Stimulated activated CD8-positive, alpha-beta memory T cell treated with anti-CD3 and anti-CD28 coated beads, Interleukin-2, amount 100 ng/mL, for 48 hours (primary cell): ENCODE results near the gene SLC13A5.
"Not testable (repeated sequence)": the region's sequence is repeated elsewhere in the genome, so short reads cannot be mapped to it uniquely, and the experiment has no call there.

Experiments
- DNase-seq, 2 donors: peaks; one replicate each; pipeline ENCODE4 v3.0.0-alpha.2; 2020; ENCODE audit warnings: low read depth in 2 of 2

The SLC13A5 gene

DNA sequence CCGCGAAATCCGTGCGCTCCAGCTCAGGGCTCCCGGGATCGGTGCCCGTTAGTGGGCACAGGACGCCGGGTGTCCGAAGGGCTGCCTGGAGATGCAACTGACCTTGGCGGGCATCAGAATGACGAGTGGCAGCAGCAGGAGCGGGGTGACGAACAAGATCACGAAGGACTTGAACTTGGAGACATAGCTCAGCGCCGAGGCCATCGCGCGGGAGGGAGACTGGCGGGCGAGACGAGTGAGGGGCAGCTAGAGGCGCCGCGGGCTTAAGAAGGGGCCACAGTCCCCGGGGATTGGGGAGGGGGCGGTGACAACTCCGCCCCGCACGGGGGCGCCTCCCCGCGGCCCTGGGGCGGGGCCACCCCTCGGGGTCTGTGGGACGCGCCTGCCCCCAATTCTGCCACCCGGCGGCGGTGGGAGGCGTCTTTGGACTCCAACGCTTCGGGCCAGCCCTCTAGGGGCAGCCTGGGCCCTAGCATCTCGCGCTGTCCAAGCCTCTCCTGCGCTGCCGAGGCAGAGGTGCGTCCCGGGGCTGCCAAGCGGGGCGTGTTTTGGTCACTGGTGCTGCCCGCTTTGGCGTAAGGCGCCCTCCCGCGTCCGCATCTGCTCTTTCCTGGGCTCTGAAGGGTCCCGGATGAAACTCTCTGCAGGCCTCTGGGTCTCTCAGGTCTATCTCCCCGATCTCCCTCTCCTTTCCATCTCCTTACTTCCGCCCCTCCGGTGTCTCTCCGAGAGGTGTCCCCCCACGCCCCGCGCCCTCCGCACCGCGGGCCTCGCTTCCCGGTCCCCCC lies at the start of gene SLC13A5:
TSS of gene SLC13A5 (minus strand) at position 240 of the 788 bp plus-strand sequence. CDS start at position 204, 36 bp downstream.
- peak; percentile 2 to 13 for DNase-seq

DNA sequence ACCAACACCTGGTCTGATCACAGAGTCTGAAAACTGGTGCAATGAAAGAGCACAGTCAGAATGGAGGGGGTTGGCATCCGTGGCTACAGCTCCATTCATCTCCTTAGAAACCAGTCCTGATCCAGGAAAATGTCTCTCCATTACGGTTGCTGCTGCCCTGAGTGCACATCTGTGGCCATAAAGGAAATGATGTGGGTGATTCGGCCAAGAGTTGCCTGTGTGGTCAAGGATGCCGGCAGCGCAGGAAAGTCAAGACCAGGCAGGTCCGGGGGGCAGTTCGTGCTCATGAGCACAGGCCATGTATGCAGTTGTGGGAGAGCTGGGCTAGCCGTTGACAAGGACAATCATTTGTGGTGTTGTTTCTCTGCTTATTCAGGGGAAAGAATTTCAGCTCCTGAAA lies 48.6 kb upstream of the SLC13A5 start:
- DNase-seq = no peak

DNA sequence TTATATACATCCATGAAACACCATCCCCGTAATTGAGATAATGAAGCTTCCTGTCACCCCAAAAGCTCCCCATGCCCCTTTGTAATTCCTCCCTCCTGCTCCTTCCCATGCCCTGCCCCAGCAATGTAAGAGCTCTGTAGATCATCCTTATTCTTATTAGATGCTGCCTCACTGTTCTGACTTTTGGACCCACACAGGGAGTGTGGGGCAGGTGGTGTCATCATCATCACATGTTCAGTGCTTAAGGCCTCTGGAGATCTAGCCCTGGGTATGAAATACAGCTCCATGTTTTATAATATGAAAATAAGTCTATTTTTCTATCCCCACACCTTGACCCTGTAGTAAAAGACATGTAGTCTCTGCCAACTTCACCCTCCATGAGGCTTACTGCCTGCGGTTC lies 44.6 kb upstream of the SLC13A5 start:
- no peak for DNase-seq

DNA sequence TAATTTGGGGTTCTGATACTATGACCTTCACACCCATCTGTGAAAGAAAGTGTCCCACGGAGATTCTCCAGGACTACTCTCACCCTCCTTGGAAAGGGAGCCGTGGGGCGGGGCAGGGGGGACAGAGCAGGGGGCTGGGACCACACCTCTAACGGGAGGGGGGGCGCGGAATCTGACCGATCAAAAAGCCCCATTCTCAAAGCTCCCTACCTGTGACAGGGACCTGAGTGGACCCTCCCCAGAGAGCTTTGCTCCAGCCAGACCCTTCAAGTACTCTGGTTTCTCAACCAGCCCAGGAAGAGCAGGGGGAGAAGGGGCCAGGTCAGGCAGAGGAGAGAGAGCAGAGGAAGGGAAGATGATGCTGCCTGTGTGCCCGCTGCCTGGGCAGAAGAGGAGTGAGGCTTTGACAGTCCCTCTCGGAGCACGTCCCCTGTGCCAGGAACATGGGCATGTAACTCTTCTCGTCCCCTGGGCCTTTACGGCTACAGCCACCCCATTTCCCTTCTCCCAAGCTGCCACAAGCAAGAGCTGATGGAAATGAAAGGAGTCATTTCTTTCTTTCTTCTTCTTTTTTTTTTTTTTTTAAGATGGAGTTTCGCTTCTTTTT lies 43.4 kb upstream of the SLC13A5 start:
- no peak for DNase-seq

DNA sequence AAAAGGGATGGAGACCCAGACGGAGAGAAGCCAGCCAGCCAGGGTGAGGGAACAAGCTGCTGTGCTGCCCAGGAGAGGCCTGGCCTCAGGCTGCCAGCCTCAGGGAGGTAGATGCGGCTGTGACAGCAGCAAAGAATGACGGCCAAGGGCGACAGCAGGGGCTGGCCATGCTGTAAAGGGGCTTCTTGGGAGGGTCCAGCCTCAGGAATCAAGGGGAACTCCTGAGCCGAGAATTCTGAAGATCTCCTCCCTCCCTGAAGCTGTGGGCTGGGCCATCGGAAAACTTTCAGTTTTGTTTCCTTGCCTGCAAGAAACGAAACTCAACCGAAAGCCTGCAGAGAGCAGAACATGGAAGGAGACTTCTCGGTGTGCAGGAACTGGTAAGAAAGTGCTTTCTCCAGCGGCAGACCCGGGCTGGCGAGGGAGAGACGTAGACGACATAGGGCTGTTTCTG lies 42.6 kb upstream of the SLC13A5 start, which contains the start of gene XAF1:
TSS of gene XAF1 (plus strand) at position 316 of the 454 bp plus-strand sequence. CDS start at position 349, 33 bp downstream.
- DNase-seq = peak in 1 of 2 donors; percentile 17

DNA sequence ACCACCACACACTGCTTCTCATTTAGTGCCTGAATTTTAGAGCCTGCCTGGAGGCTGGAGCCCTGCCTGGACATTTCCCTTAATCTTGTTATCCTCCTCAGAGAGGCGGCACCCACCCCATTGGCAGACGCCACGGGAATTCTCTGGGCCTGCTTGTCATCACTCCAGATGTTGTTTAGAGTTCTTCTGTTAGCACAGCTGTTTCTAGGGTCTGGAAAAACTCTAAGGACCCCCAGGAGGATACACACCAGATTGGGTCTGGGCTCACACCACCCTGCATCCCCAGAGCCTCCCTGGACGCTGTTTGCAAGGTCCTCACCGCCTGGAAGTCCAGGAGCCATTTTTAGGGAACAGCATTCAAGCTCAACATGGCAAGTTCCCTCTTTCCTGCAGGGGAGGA lies 42.1 kb upstream of the SLC13A5 start:
- DNase-seq = no peak

DNA sequence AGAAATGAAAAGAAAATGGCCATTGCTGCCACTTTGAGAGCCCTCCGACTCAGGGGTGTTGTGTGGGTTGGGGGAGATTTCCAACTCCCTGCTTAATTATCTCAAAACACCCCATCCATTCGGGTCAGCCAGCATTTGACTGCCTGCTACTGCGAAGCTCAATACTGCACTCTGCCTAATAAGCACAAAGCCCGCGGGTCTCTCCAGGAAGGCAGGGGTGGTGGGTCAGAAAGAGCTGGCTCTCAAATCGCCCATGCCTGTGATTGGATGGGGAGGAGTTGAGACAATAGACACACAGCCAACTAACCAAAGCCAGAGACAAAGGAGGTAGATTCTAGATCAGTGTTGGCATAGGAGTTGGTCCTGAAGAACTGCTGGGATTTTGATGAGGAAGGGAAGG lies 40.4 kb upstream of the SLC13A5 start:
- no peak for DNase-seq

DNA sequence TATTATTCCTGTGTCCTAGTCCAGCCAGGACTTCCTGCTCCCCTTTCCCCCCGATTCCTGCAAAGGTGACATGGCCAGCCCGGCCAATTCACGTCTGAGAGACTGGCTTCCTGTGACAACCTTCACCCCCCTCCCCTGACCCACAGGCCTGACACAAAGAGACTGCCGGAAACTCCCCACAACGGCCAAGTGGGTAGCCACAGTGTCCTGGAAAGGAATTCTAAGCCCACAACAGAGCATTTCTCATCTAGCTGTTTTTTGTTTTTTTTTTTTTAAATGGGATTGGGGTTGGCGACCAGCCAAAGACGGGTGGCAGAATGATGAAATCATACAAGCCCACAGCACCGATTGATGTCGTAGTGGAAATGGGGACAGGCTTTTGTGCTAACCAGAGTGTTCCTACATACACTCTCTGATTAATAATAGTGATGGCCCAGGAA lies 39.9 kb upstream of the SLC13A5 start:
- DNase-seq = peak in 1 of 2 donors; percentile 28

DNA sequence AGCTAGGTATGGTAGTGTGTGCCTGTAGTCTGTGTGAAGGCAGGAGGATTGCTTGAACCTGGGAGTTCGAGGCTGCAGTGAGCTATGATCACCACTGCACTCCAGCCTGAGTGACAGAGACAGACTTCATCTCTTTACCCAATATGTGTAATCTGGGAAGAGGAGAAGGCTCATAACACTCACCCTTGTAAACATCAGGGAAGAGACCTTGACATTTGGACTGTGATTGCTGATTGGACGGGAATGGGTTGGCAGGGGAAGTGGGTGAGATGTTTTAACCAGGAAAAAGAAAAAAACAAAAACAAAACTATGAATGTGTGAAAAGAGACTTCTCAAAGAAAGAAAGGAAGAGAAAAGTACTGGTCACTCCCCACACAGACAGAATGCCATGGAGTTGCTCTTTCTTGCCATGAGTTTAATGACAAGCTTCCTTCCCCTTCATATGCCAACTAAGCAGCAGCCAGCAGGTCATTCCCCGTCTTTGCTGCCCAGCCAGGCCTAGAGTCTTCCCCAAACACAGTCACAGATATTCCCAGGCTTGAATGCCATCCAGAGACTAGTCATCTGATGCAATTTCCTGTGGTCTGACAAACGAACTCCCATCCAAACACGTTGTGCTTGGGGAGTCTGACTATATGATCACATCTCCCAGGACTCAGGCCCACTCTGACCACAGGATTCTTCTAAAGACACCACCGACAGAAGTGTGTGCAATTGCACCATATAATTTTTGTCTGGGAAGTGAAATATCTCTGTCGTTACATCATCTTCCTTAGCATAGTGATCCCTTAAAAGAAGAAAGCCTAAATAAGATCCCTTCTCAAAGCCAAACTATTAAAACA lies 39.1 kb upstream of the SLC13A5 start:
- no peak for DNase-seq

DNA sequence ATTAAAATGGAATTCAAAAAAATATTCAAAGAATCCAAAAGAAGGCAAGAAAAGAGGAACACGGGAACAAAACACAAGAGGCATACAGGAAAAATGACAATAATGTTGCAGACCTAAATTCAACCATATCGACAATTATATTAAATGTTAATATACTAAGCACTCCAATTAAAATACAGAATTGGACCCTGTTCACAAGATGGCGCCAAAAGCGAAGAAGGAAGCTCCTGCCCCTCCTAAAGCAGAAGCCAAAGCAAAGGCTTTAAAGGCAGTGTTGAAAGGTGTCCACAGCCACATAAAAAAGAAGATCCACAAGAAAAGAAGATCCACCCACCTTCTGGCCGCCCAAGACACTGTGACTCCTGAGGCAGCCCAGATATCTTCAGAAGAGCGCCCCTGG lies 36.4 kb upstream of the SLC13A5 start:
- no peak for DNase-seq

DNA sequence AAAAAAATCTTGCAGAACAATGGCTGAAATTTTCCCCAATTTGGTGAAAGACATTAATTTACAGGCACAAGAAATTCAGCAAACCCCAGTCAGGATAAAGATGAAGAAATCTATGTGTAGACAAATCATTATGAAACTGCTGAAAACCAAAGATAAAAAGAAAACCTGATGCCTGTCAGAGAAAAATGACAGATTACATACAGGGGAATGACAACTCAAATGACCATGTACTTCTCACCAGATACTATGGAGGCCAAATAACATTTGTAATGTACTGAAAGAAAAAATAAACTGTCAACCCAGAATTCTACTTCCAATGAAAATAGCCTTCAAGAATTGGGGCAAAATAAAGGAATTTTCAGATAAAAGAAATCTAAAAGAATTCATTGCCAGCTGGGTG lies 35.4 kb upstream of the SLC13A5 start:
- no peak for DNase-seq

DNA sequence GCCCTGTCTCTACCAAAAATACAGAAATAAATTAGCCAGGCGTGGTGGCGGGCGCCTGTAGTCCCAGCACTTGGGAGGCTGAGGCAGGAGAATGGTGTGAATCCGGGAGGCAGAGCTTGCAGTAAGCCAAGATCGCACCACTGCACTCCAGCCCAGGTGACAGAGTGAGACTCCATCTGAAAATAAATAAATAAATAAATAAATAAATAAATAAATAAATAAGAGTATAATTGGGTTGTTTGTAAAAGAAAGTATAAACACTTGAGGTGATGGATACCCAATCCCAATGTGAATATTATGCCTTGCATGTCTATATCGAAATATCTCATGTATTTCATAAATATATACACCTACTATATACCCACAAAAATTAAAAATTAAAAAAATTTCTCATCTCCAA lies 33.5 kb upstream of the SLC13A5 start:
- not testable (repeated sequence) for DNase-seq

DNA sequence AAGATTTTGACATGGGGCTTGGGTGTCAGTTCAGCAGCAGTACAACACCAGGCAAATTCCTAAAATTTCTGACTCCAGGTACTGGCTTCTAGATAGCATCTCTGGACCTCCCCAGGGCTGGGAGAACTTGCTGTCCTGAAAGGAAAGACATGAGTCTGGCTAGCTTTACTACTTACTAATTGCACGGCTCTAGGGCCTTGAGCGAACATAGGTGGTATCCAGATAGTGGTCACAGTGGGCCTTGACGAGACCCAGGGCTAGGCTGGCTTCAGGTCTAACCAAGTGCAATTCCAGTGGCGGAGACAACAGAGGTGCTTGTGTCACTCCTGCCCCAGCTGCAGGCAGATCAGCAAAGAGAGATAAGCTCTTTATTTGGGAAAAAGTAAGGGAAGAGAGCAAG lies 16.4 kb upstream of the SLC13A5 start:
- DNase-seq = no peak

DNA sequence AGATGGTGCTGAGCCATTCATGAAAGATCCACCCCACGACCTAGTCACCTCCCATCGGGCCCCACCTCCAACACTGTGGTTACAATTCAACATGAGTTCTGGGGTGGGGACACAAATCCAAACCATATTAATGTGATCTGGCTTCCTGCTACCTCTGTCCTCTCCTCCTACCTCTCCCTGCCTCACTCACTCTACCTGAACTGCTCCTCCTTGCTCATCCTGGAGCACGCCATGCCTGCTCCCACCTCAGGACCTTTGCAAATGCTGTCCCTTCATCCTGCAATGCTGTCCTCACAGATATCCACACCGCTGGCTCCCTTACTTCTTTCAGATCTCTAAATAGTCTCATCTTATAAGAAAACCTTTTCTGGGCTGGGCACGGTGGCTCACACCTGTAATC lies 10.8 kb upstream of the SLC13A5 start:
- DNase-seq = no peak

DNA sequence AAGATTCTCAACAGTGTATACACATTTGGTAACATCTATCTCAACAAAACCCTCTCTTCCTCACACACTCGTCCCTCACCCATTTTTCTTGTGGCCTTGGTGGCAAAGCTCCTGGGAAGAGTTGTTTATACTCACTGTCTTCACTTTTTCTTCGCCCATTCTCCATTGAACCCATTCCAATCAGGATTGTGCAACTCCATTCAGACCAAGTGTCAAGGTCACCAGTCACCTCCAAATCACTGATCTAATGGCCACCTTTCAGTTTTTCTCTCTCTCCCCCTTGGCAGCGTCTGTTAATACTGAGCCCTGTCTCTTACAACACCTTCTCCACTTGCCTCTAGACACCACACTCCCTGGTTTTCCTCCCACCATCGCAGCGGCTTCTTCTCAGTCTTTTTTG lies 8.6 kb upstream of the SLC13A5 start:
- no peak for DNase-seq

DNA sequence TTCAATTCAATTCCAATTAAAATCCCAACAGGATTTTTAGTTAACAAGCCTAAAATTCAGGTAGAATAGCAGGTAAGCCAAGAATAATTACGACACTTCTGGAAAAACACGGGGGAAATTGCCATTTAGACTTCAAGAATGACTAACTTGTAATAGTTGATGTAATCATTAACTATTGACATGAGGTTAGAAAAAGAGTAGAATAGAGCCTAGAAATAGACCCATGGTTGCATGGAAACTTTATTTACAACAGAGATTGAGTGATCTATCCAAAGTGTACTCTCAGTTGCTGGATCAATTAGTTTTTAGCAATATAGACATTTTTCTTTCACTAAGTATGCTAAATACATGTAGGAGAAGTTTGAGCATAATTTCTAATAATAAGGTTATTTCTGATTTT lies 3.6 kb upstream of the SLC13A5 start:
- no peak for DNase-seq

DNA sequence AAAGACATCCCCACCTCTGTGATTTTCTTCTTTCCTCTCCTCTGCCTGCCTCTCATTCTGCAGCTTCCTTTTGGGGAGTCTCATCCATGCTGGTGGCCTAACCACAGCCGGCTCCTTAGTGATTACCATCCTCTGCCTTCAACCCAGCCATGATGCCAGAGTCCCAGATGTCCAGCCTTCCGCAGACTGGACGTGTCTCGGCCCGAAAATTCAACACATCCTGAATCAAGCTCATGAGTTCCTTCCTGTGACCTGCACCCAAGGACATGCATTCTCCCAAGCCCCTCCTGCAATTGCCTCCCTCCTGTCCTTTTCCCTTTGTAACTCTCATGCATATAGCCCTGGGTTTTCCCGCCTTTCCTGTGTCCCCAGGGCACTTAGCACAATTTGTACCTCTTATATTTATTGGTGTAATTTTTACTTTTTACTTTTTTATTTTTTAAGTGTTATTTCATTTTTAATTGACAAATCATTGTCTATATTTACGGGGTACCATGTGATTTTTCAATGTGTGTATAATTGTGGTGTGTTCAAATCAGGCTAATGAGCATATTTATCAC lies 1.2 kb upstream of the SLC13A5 start:
- DNase-seq = no peak

DNA sequence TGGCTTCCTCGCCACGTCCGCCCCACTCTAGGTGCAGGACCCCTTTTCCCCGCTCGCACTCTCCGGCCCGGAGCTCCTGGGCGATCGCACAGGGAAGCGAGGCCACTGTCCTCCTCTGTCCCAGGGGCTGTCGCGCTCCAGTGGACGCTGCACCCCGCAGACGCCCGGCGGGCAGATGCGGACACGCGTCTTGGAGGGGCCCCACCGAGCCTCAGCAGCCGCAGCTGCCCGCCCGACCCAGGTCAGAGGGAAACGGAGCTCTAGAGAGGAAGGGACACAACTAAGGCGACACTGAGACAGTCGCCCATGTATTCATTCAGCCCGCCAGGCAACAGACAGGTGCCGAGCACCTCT lies 726 bp upstream of the SLC13A5 start:
- no peak for DNase-seq

DNA sequence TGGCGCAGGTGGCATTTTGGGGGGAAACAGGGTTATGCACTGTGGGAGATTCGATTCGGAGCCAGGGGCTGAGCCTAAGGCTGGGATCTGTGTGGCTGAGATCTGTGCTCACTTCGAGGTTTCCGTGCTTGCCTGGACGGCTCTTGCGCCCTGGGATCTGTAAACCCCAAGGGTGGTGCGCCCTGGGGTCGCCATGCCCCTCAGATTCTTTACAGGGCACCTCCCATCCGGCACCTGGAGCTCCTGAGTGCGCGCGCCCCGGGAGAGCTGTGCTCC lies 377 bp downstream of the SLC13A5 start:
- no peak for DNase-seq

DNA sequence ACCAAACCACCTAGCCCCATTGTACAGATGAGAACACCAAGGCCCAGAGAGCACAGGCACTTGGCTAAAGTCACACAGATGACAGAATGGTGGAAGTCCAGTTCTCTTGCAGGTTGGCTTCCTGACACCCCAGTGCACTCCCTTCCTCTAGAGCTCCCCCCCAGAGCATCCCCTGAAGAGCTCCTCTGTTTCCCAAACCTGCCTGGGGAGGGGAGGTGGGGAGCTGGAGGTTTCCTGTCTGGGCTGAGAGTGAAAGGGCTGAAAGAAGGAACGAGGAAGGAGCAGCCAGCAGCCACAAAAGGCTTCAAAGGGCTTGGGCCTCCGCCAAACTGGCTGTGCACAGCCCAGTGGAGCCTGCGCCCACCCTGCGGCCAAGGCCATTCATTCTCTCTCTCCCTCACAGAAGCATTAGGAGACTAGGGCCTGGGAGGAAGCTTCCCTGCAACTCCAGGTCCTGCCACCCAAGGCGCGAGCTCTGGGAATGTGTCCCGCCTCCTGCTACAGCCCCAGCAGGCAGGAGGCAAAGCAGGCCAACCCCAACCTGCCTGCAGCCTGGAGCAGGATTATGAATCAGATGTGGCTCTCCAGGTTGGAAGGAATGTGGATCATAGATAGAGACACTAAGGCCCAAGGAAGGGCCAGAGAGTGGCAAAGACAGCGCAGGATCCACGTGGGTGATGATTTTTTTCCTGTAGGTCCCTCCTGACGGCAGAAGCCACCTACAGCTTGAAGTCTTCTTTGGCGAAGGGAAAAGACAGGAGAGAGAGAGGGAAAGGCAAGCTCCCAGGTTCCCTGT lies 913 bp downstream of the SLC13A5 start:
- no peak for DNase-seq

DNA sequence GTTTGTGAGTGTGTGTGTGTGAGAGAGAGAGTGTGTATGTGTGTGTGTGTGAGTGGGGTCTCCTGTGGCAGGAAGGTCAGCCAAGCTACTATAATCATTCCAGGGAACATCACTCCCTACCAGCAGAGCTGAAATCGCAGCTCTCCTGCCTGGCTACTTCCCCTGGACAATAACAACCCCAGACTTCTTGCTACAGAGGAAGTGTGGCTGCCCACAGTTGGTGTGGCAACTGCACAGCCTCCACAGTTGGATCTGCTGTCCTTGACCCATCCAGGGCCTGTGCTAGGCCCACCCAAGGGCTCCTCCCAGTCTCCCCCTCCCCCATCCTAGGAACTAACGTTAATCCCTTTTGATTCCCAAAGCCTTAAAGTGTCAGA lies 1.5 kb downstream of the SLC13A5 start:
- no peak for DNase-seq
